ELR (cell line): ENCODE measurements around the gene ARL6IP4.

Source experiments
- DNase-seq: peaks from one replicate; pipeline ENCODE4 v3.0.0-alpha.2; 2015; ENCODE audit warnings: low read depth

The ARL6IP4 gene

GRCh38 chr12:122990961-122991622, 10.6 kb downstream of the ARL6IP4 start:
- DNase-seq, result no peak

- DNase-seq, result no peak
These were observed 11.3 kb downstream of the ARL6IP4 start for GRCh38 chr12:122991623-122992275.

- no peak for DNase-seq
These were observed 11.9 kb downstream of the ARL6IP4 start for GRCh38 chr12:122992386-122992785.

GRCh38 chr12:122994140-122994675, 13.7 kb downstream of the ARL6IP4 start:
- no peak for DNase-seq

- no peak for DNase-seq
These were observed 14.5 kb downstream of the ARL6IP4 start for GRCh38 chr12:122994781-122995502.

- no peak for DNase-seq
These were observed 15.2 kb downstream of the ARL6IP4 start for GRCh38 chr12:122995503-122996187.

GRCh38 chr12:122996188-122996601, 15.7 kb downstream of the ARL6IP4 start:
- no peak for DNase-seq

- no peak for DNase-seq
These were observed 16.3 kb downstream of the ARL6IP4 start for GRCh38 chr12:122996621-122997342.

- DNase-seq, result no peak
These were observed 17.1 kb downstream of the ARL6IP4 start for GRCh38 chr12:122997343-122998250.

- no peak for DNase-seq
These were observed 17.8 kb downstream of the ARL6IP4 start for GRCh38 chr12:122998316-122998715.

- no peak for DNase-seq
These were observed 18.9 kb downstream of the ARL6IP4 start for GRCh38 chr12:122999196-122999946.

GRCh38 chr12:122999986-123000420, 19.5 kb downstream of the ARL6IP4 start:
- no peak for DNase-seq

- DNase-seq, result no peak
These were observed 20.1 kb downstream of the ARL6IP4 start for GRCh38 chr12:123000578-123000977.

- DNase-seq, result no peak
These were observed 21.0 kb downstream of the ARL6IP4 start for GRCh38 chr12:123001464-123001863.

- DNase-seq, result no peak
These were observed 22.8 kb downstream of the ARL6IP4 start for GRCh38 chr12:123003257-123003656.

- no peak for DNase-seq
These were observed 23.8 kb downstream of the ARL6IP4 start for GRCh38 chr12:123004287-123004686.

GRCh38 chr12:123005081-123005626, 24.7 kb downstream of the ARL6IP4 start:
- DNase-seq, result no peak

- DNase-seq, result no peak
These were observed 26.5 kb downstream of the ARL6IP4 start for GRCh38 chr12:123006977-123007376.

- no peak for DNase-seq
These were observed 29.6 kb downstream of the ARL6IP4 start for GRCh38 chr12:123010110-123010509.
